CD4-positive, CD25-positive, alpha-beta regulatory T cell (primary cell): Measurements from ENCODE around the gene SLC6A6. TPM values are rescaled to one million over a fixed set of nuclear protein-coding genes. Genes with fewer than 3 reads are reported as not detected.

Source experiments
- ATAC-seq, 2 donors: fragments of 150-1000 bp; cut with Tn5 transposase; one replicate each; pipeline ENCODE4 v1.10.0; 2021; ENCODE audit warnings: low read depth in 2 of 2, moderate number of reproducible peaks in 2 of 2, moderate library complexity in 1 of 2
- DNase-seq, 3 donors: peaks; one replicate each; pipeline versions ENCODE4 v3.0.0 to v3.0.0-alpha.2; 2012 to 2022; ENCODE audit warnings: mixed read lengths in 1 of 3
- H3K27ac ChIP-seq: one replicate; pipeline ENCODE4 v1.7.0; 2013; ENCODE audit warnings: mild to moderate bottlenecking, low read length; ENCODE audit not compliant: insufficient read depth, poor library complexity, severe bottlenecking
- H3K27me3 ChIP-seq: one replicate; pipeline ENCODE4 v1.7.0; 2013; ENCODE audit warnings: low read length; ENCODE audit not compliant: control insufficient read depth, insufficient read depth
- H3K36me3 ChIP-seq: one replicate; pipeline ENCODE4 v1.7.0; 2013; ENCODE audit warnings: mild to moderate bottlenecking, low read length, moderate library complexity; ENCODE audit not compliant: control insufficient read depth, insufficient read depth
- H3K4me1 ChIP-seq: 2 replicates; pipeline ENCODE4 v1.7.0; 2013; ENCODE audit warnings: mild to moderate bottlenecking, low read length; ENCODE audit not compliant: insufficient read depth, control insufficient read depth, poor library complexity, severe bottlenecking
- H3K4me3 ChIP-seq: one replicate; pipeline ENCODE4 v1.7.0; 2013; ENCODE audit warnings: low read depth, mild to moderate bottlenecking, low read length, moderate library complexity
- H3K9me3 ChIP-seq, 2 experiments: 1 replicate in 1 of 2; 2 replicates in 1 of 2; pipeline ENCODE4 v1.7.0; 2013; ENCODE audit warnings: low read length in 2 of 2, mild to moderate bottlenecking in 1 of 2, moderate library complexity in 1 of 2; ENCODE audit not compliant: control insufficient read depth in 2 of 2
- H3K27ac Mint-ChIP-seq, 3 donors: one replicate each; pipeline ENCODE4 v1.8.0; 2020 to 2022; ENCODE audit warnings: mild to moderate bottlenecking in 3 of 3, mixed read lengths in 3 of 3, moderate library complexity in 2 of 3
- H3K27me3 Mint-ChIP-seq: one replicate; pipeline ENCODE4 v1.8.0; 2022; ENCODE audit warnings: mild to moderate bottlenecking, mixed read lengths
- H3K36me3 Mint-ChIP-seq: one replicate; pipeline ENCODE4 v1.8.0; 2020; ENCODE audit warnings: mixed read lengths
- H3K4me1 Mint-ChIP-seq, 4 donors: one replicate each; pipeline ENCODE4 v1.8.0; 2020 to 2022; ENCODE audit warnings: mixed read lengths in 4 of 4, mild to moderate bottlenecking in 1 of 4
- H3K4me3 Mint-ChIP-seq, 4 donors: one replicate each; pipeline ENCODE4 v1.8.0; 2020 to 2022; ENCODE audit warnings: mild to moderate bottlenecking in 4 of 4, mixed read lengths in 4 of 4, moderate library complexity in 3 of 4
- H3K9me3 Mint-ChIP-seq, 7 donors: one replicate each; pipeline ENCODE4 v1.8.0; 2020 to 2022; ENCODE audit warnings: mixed read lengths in 7 of 7, mild to moderate bottlenecking in 3 of 7, moderate library complexity in 2 of 7
- polyA plus RNA-seq, 4 donors: library from polyadenylated mRNA; unstranded; fragments of 300-500 nt; fragmentation: Illumina TruSeq; gene quantifications; one replicate each; pipeline ENCODE4 v1.2.3, GENCODE V29; 2021
- total RNA-seq: library from RNA; stranded (reverse); gene quantifications from one replicate; pipeline ENCODE4 v1.2.3, GENCODE V29; 2022

SLC6A6 gene
- total and polyA plus RNA-seq, 5 donors from 2014 or later, result 6.9 to 73.3 (median 9.1) TPM

GRCh38 chr3:14424711-14425580 lies 22.5 kb downstream of the SLC6A6 start:
- Mint-ChIP-seq H3K4me1 (peaks cover 15 to 88% (median 72%) of the 10 kb centered on the region in 4 donors), H3K9me3 (no peaks in the 10 kb centered on the region), H3K36me3 (peaks cover 10% of the 10 kb centered on the region), H3K27ac (peak overlapping the region; percentile 98 to 99 (median 98)), H3K4me3 (peak overlapping the region; percentile 80 to 84 (median 82)), H3K27me3 (no peaks in the 10 kb centered on the region)
- ATAC-seq, result peak in 1 of 2 donors; percentile 25
- peak in 1 of 3 donors; percentile 20 for DNase-seq
- H3K27ac ChIP-seq, result peak overlapping the region; percentile 98
- peak overlapping the region; percentile 54 for H3K4me3 ChIP-seq
- no peaks in the 10 kb centered on the region for H3K27me3 ChIP-seq
- H3K9me3 ChIP-seq, result no peaks in the 10 kb centered on the region
- peaks cover 78% of the 10 kb centered on the region for H3K4me1 ChIP-seq
- H3K36me3 ChIP-seq, result no peaks in the 10 kb centered on the region

- Histone ChIP-seq H3K4me3 (peak overlapping the region; percentile 54), H3K9me3 (no peaks in the 10 kb centered on the region), H3K4me1 (peaks cover 86% of the 10 kb centered on the region), H3K27ac (peak overlapping the region; percentile 98), H3K27me3 (no peaks in the 10 kb centered on the region), H3K36me3 (no peaks in the 10 kb centered on the region)
- Mint-ChIP-seq H3K36me3 (peaks cover 8% of the 10 kb centered on the region), H3K9me3 (no peaks in the 10 kb centered on the region), H3K27ac (peak overlapping the region; percentile 98 to 99 (median 99)), H3K4me1 (peaks cover 15 to 95% (median 76%) of the 10 kb centered on the region in 4 donors), H3K27me3 (no peaks in the 10 kb centered on the region), H3K4me3 (peak overlapping the region; percentile 23 to 84 (median 82))
- peak; percentile 47 to 83 (median 53) for DNase-seq
- peak; percentile 68 to 75 for ATAC-seq
Measured at GRCh38 chr3:14425581-14426304, 23.3 kb downstream of the SLC6A6 start.

- Histone ChIP-seq H3K27me3 (no peaks in the 10 kb centered on the region), H3K36me3 (no peaks in the 10 kb centered on the region), H3K4me3 (peak overlapping the region; percentile 54), H3K27ac (peak overlapping the region; percentile 98), H3K9me3 (no peaks in the 10 kb centered on the region), H3K4me1 (peaks cover 91% of the 10 kb centered on the region)
- no peak for ATAC-seq
- no peak for DNase-seq
- H3K4me3 Mint-ChIP-seq, result peak overlapping the region; percentile 23 to 84 (median 82)
- peaks cover 15 to 96% (median 78%) of the 10 kb centered on the region in 4 donors for H3K4me1 Mint-ChIP-seq
- peaks cover 6% of the 10 kb centered on the region for H3K36me3 Mint-ChIP-seq
- H3K27me3 Mint-ChIP-seq, result no peaks in the 10 kb centered on the region
- H3K27ac Mint-ChIP-seq, result peak overlapping the region; percentile 98 to 99 (median 99)
- no peaks in the 10 kb centered on the region for H3K9me3 Mint-ChIP-seq
Measured at GRCh38 chr3:14426305-14426620, 23.9 kb downstream of the SLC6A6 start.

DNA sequence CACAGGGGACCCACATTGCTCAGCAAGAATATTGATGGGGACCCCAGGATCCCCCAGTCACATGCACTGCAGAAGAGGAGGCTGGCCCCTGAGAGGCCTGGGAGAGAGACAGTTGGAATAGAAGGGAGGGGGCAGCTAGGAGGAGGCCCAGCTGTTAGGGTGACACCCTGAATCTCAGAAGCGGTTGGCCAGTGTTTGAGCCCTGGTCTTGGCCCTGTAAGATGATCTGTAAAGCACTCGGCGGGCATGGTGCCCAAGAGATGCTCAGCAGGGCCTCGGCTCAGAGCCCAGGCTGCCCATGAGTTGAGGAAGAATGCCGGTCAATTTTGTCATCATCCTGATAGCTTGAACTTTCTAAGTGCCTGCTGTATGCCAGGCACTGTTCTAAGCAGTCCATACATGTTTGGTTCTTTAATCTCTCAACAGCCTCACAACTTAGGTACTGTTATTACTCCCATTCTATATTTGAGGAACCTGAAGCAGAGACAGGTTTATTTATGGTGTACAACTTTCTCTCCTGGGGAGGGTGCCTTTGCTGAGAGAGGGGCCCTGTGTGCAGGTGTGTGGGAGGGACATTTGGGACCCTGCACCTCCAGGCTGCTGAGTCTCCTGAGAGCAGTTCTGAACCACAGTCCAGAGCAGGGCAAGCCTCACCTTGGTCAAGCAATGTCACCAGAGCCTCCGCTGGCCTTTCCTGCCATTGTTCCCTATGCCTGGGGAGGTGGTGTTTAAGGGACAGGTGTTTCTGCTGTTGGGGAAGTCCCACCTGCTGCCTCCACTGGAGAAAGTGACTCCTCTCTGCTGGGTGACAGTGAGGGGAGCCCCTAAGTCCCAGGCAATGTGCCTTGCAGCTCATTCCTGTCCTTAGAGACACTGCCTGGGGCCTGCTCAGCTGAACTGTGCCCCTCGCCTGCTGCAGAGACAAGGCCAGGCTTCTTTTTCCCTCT lies 26.0 kb downstream of the SLC6A6 start:
- Histone ChIP-seq H3K4me1 (peaks cover 100% of the 10 kb centered on the region), H3K4me3 (no peak overlapping the region), H3K36me3 (no peaks in the 10 kb centered on the region), H3K27ac (peak overlapping the region; percentile 98), H3K9me3 (no peaks in the 10 kb centered on the region), H3K27me3 (no peaks in the 10 kb centered on the region)
- H3K4me1 Mint-ChIP-seq, result peaks cover 12 to 100% (median 83%) of the 10 kb centered on the region in 4 donors
- DNase-seq (no peak), ATAC-seq (no peak)
- H3K27ac Mint-ChIP-seq, result peak overlapping the region; percentile 96 to 99 (median 98)
- no peaks in the 10 kb centered on the region for H3K36me3 Mint-ChIP-seq
- no peaks in the 10 kb centered on the region for H3K27me3 Mint-ChIP-seq
- peak overlapping the region in 3 of 4 donors; percentile 26 to 84 (median 66) for H3K4me3 Mint-ChIP-seq
- no peaks in the 10 kb centered on the region for H3K9me3 Mint-ChIP-seq

GRCh38 chr3:14429237-14429636 lies 26.8 kb downstream of the SLC6A6 start:
- H3K4me1 ChIP-seq, result peaks cover 100% of the 10 kb centered on the region
- Mint-ChIP-seq H3K27ac (peak overlapping the region; percentile 96 to 99 (median 98)), H3K36me3 (no peaks in the 10 kb centered on the region), H3K4me3 (peak overlapping the region; percentile 33 to 84 (median 61)), H3K4me1 (peaks cover 8 to 99% (median 79%) of the 10 kb centered on the region in 4 donors), H3K9me3 (no peaks in the 10 kb centered on the region), H3K27me3 (no peaks in the 10 kb centered on the region)
- peak overlapping the region; percentile 13 for H3K4me3 ChIP-seq
- ATAC-seq (no peak), DNase-seq (no peak)
- H3K27me3 ChIP-seq, result no peaks in the 10 kb centered on the region
- H3K36me3 ChIP-seq, result no peaks in the 10 kb centered on the region
- H3K9me3 ChIP-seq, result no peaks in the 10 kb centered on the region
- H3K27ac ChIP-seq, result peak overlapping the region; percentile 98

GRCh38 chr3:14429640-14430039 lies 27.2 kb downstream of the SLC6A6 start:
- no peaks in the 10 kb centered on the region for H3K36me3 ChIP-seq
- no peak for DNase-seq
- H3K9me3 ChIP-seq, result no peaks in the 10 kb centered on the region
- peak overlapping the region; percentile 98 for H3K27ac ChIP-seq
- H3K27ac Mint-ChIP-seq, result peak overlapping the region; percentile 96 to 99 (median 98)
- no peak for ATAC-seq
- no peaks in the 10 kb centered on the region for H3K27me3 Mint-ChIP-seq
- H3K36me3 Mint-ChIP-seq, result no peaks in the 10 kb centered on the region
- peak overlapping the region; percentile 13 for H3K4me3 ChIP-seq
- peak overlapping the region; percentile 43 to 84 (median 62) for H3K4me3 Mint-ChIP-seq
- H3K4me1 ChIP-seq, result peaks cover 100% of the 10 kb centered on the region
- peaks cover 8 to 99% (median 80%) of the 10 kb centered on the region in 4 donors for H3K4me1 Mint-ChIP-seq
- no peaks in the 10 kb centered on the region for H3K9me3 Mint-ChIP-seq
- no peaks in the 10 kb centered on the region for H3K27me3 ChIP-seq

GRCh38 chr3:14430053-14430452 lies 27.6 kb downstream of the SLC6A6 start:
- H3K36me3 ChIP-seq, result peaks cover 2% of the 10 kb centered on the region
- no peaks in the 10 kb centered on the region for H3K9me3 Mint-ChIP-seq
- H3K4me1 ChIP-seq, result peaks cover 100% of the 10 kb centered on the region
- DNase-seq (no peak), ATAC-seq (no peak)
- no peak overlapping the region for H3K4me3 ChIP-seq
- H3K9me3 ChIP-seq, result no peaks in the 10 kb centered on the region
- H3K27ac Mint-ChIP-seq, result peak overlapping the region; percentile 98 to 99 (median 99)
- peak overlapping the region; percentile 98 for H3K27ac ChIP-seq
- no peaks in the 10 kb centered on the region for H3K27me3 Mint-ChIP-seq
- H3K36me3 Mint-ChIP-seq, result no peaks in the 10 kb centered on the region
- H3K27me3 ChIP-seq, result no peaks in the 10 kb centered on the region
- H3K4me1 Mint-ChIP-seq, result peaks cover 8 to 99% (median 80%) of the 10 kb centered on the region in 4 donors
- peak overlapping the region; percentile 45 to 84 (median 56) for H3K4me3 Mint-ChIP-seq
